Left ventricle myocardium inferior (tissue), 1 donor: ENCODE data around the gene DMXL2. TPM values are rescaled to one million over a fixed set of nuclear protein-coding genes. Genes with fewer than 3 reads are reported as not detected.

ENCODE experiments used
- DNase-seq: peaks from one replicate; pipeline ENCODE4 v3.0.0-alpha.2; 2020
- H3K27ac ChIP-seq: fragments of 200-600 bp; replicated peaks from 2 replicates; pipeline ENCODE4 v1.8.0; 2021
- H3K27me3 ChIP-seq: fragments of 200-600 bp; 2 replicates; pipeline ENCODE4 v1.8.0; 2021; ENCODE audit warnings: low read depth
- H3K36me3 ChIP-seq: fragments of 200-600 bp; 2 replicates; pipeline ENCODE4 v1.8.0; 2021
- H3K4me1 ChIP-seq: fragments of 200-600 bp; 2 replicates; pipeline ENCODE4 v1.8.0; 2021
- H3K4me3 ChIP-seq: fragments of 200-600 bp; 2 replicates; pipeline ENCODE4 v1.8.0; 2021; ENCODE audit warnings: mild to moderate bottlenecking, moderate library complexity
- H3K9me3 ChIP-seq: fragments of 200-600 bp; replicated peaks from 2 replicates; pipeline ENCODE4 v1.8.0; 2021
- intact Hi-C: fragments of 100-400 bp; cut with micrococcal nuclease; formaldehyde crosslinking; loops from one replicate; pipeline ENCODE4 v1.11.0; 2022
- total RNA-seq: library from RNA; stranded (reverse); fragmentation: NEBNext Ultra II Directional; extraction: Animal tissue kit (Norgen Biotek cat#: 25700); gene quantifications from one replicate; pipeline ENCODE4 v1.2.1, GENCODE V29; 2021
- TF ChIP-seq, protein P1 (sequence below): fragments of 200-600 bp; IDR thresholded peaks from 2 replicates; pipeline ENCODE4 v1.8.0; 2021; ENCODE audit warnings: antibody characterized with exemption, mild to moderate bottlenecking, borderline replicate concordance
- donor health status: DM: no; HTN: yes; CAD: no; lungs with severe emphysema.

DMXL2 gene
- total RNA-seq, 1 donor from 2014 or later, result 7.4 TPM

GRCh38 chr15:51401872-51402517, 220.6 kb downstream of the DMXL2 start:
- intact Hi-C loops, result no loop called here
- no peaks in the 10 kb centered on the region for H3K4me1 ChIP-seq
- no peak overlapping the region for H3K4me3 ChIP-seq
- H3K27ac ChIP-seq, result no peak overlapping the region
- peak; percentile 38 for DNase-seq
- peaks cover 17% of the 10 kb centered on the region for H3K27me3 ChIP-seq
- TF ChIP-seq, protein P1, sequence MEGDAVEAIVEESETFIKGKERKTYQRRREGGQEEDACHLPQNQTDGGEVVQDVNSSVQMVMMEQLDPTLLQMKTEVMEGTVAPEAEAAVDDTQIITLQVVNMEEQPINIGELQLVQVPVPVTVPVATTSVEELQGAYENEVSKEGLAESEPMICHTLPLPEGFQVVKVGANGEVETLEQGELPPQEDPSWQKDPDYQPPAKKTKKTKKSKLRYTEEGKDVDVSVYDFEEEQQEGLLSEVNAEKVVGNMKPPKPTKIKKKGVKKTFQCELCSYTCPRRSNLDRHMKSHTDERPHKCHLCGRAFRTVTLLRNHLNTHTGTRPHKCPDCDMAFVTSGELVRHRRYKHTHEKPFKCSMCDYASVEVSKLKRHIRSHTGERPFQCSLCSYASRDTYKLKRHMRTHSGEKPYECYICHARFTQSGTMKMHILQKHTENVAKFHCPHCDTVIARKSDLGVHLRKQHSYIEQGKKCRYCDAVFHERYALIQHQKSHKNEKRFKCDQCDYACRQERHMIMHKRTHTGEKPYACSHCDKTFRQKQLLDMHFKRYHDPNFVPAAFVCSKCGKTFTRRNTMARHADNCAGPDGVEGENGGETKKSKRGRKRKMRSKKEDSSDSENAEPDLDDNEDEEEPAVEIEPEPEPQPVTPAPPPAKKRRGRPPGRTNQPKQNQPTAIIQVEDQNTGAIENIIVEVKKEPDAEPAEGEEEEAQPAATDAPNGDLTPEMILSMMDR, result peak; percentile 65
- no peaks in the 10 kb centered on the region for H3K9me3 ChIP-seq
- H3K36me3 ChIP-seq, result no peaks in the 10 kb centered on the region

GRCh38 chr15:51401051-51401780, 221.4 kb downstream of the DMXL2 start:
- intact Hi-C loops, result no loop called here
- Histone ChIP-seq H3K27ac (no peak overlapping the region), H3K4me3 (no peak overlapping the region), H3K36me3 (no peaks in the 10 kb centered on the region), H3K27me3 (peaks cover 20% of the 10 kb centered on the region), H3K4me1 (no peaks in the 10 kb centered on the region), H3K9me3 (no peaks in the 10 kb centered on the region)
- TF ChIP-seq, protein P1, result no peak
- no peak for DNase-seq

DNA sequence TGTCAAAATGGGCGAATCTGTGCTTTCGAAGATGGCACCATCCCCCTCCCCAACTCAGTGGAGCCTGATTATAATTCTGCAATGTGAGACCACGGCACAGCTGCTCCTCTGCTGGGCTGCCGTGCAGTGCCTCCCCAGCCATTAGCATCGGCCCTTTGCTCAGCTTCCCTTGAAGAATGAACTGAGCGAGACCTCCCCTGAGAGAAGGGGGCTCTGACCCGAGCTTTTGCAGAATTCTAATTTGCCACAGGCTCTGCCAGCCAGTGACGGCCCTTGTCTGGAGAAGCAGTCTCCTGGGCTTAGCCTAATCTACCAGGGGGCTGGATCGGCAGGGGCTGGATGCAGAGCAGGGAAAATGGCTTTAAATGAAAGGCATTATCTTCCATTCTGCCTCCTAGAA, 223.9 kb downstream of the DMXL2 start:
- Histone ChIP-seq H3K9me3 (no peaks in the 10 kb centered on the region), H3K27me3 (peaks cover 13% of the 10 kb centered on the region), H3K4me3 (no peak overlapping the region), H3K27ac (no peak overlapping the region), H3K4me1 (no peaks in the 10 kb centered on the region), H3K36me3 (no peaks in the 10 kb centered on the region)
- TF ChIP-seq, protein P1, result no peak
- DNase-seq, result no peak
- intact Hi-C loops, result no loop called here

Other genes starting within 250 kb of the DMXL2 start
- not detected for gene SCG3, start 58.7 kb upstream of the DMXL2 start, total RNA-seq
- gene LYSMD2, start 114.9 kb upstream of the DMXL2 start, total RNA-seq, result 4.2 TPM
- 5.1 TPM for gene TMOD2, start 128.8 kb upstream of the DMXL2 start, total RNA-seq
- gene TMOD3, start 206.9 kb upstream of the DMXL2 start, total RNA-seq, result 30.9 TPM